OCI-LY1 (cell line): ENCODE data around the gene MIA2.

Source experiments
- H2AFZ ChIP-seq: fragments of 200-600 bp; sonication (generic), shearing (Covaris generic); 2 replicates; pipeline ENCODE4 v1.6.0; 2014; ENCODE audit warnings: antibody characterized with exemption, mild to moderate bottlenecking, low read length
- H3F3A ChIP-seq: fragments of 200-600 bp; sonication (generic), shearing (Covaris generic); 2 replicates; pipeline ENCODE4 v1.6.0; 2014; ENCODE audit warnings: mild to moderate bottlenecking, antibody characterized with exemption, low read length, moderate library complexity; ENCODE audit not compliant: insufficient read depth
- H3K27ac ChIP-seq: fragments of 200-600 bp; sonication (generic); 2 replicates; pipeline ENCODE4 v1.5.1; 2014; ENCODE audit warnings: low read length, mixed run types, mild to moderate bottlenecking, low read depth; ENCODE audit not compliant: poor library complexity, severe bottlenecking
- H3K27me3 ChIP-seq: fragments of 200-600 bp; sonication (generic); 2 replicates; pipeline ENCODE4 v1.6.0; 2014; ENCODE audit warnings: antibody characterized with exemption, mild to moderate bottlenecking, low read length, moderate library complexity; ENCODE audit not compliant: insufficient read depth
- H3K36me3 ChIP-seq: fragments of 200-600 bp; sonication (generic); 2 replicates; pipeline ENCODE4 v1.6.1; 2014; ENCODE audit warnings: mild to moderate bottlenecking, antibody characterized with exemption, low read length, moderate library complexity, mixed read lengths; ENCODE audit not compliant: insufficient read depth
- H3K4me1 ChIP-seq: fragments of 200-600 bp; sonication (generic); 2 replicates; pipeline ENCODE4 v1.5.1; 2014; ENCODE audit warnings: mild to moderate bottlenecking, low read length, moderate library complexity; ENCODE audit not compliant: insufficient read depth, severe bottlenecking
- H3K4me2 ChIP-seq: fragments of 200-600 bp; sonication (generic), shearing (Covaris generic); 2 replicates; pipeline ENCODE4 v1.6.1; 2014; ENCODE audit warnings: low read length
- H3K4me3 ChIP-seq: fragments of 200-600 bp; sonication (generic); 2 replicates; pipeline ENCODE4 v1.5.1; 2014; ENCODE audit warnings: low read length, low read depth, mild to moderate bottlenecking, mixed read lengths; ENCODE audit not compliant: poor library complexity, severe bottlenecking
- H3K79me2 ChIP-seq: fragments of 200-600 bp; shearing (Covaris generic); 2 replicates; pipeline ENCODE4 v1.6.1; 2016; ENCODE audit warnings: mixed run types, low read length, mixed read lengths; ENCODE audit not compliant: insufficient read depth
- H3K9ac ChIP-seq: fragments of 200-600 bp; sonication (generic), shearing (Covaris generic); 2 replicates; pipeline ENCODE4 v1.6.1; 2014; ENCODE audit warnings: mild to moderate bottlenecking, low read length, mixed read lengths
- H3K9me2 ChIP-seq: fragments of 200-600 bp; sonication (generic), shearing (Covaris generic); 2 replicates; pipeline ENCODE4 v1.6.1; 2014; ENCODE audit warnings: low read depth, mild to moderate bottlenecking, low read length, mixed read lengths
- H3K9me3 ChIP-seq: fragments of 200-600 bp; shearing (Covaris generic); 2 replicates; pipeline ENCODE4 v1.6.1; 2014; ENCODE audit warnings: low read length, mixed read lengths
- H4K20me1 ChIP-seq: fragments of 200-600 bp; sonication (generic), shearing (Covaris generic); 2 replicates; pipeline ENCODE4 v1.6.0; 2016; ENCODE audit warnings: mild to moderate bottlenecking, low read length; ENCODE audit not compliant: insufficient read depth
- CTCF ChIP-seq: fragments of 200-600 bp; sonication (generic), shearing (Covaris generic); IDR thresholded peaks from 2 replicates; pipeline ENCODE4 v1.5.1; 2017; ENCODE audit warnings: mild to moderate bottlenecking, antibody characterized with exemption, low read length, moderate library complexity, mixed read lengths
- EZH2 ChIP-seq: fragments of 200-600 bp; sonication (generic), shearing (Covaris generic); IDR thresholded peaks from 2 replicates; pipeline ENCODE4 v1.8.0; 2017; ENCODE audit warnings: borderline replicate concordance, mixed run types, mild to moderate bottlenecking, antibody characterized with exemption, low read length, moderate library complexity, mixed read lengths

Gene MIA2

GRCh38 chr14:39423793-39424192, 190.1 kb downstream of the MIA2 start:
- Histone ChIP-seq H3K4me1 (peaks cover 17% of the 10 kb centered on the region), H3K36me3 (0 out of 2 replicates have a peak, but pooled peaks cover 6% of the 10 kb centered on the region), H3K79me2 (peaks cover 45% of the 10 kb centered on the region), H3K9me3 (no peaks in the 10 kb centered on the region), H2AFZ (no peak overlapping the region), H3K9me2 (no peaks in the 10 kb centered on the region), H3K9ac (no peak overlapping the region), H3K4me3 (no peak overlapping the region), H4K20me1 (no peaks in the 10 kb centered on the region), H3K27me3 (no peaks in the 10 kb centered on the region), H3F3A (no peaks in the 10 kb centered on the region), H3K27ac (no peak overlapping the region), H3K4me2 (no peak overlapping the region)
- TF ChIP-seq CTCF: no peak

- Histone ChIP-seq H3K36me3 (0 out of 2 replicates have a peak, but pooled peaks cover 3% of the 10 kb centered on the region), H3K4me1 (peaks cover 38% of the 10 kb centered on the region), H3K79me2 (peaks cover 66% of the 10 kb centered on the region), H4K20me1 (no peaks in the 10 kb centered on the region), H2AFZ (no peak overlapping the region), H3K4me3 (no peak overlapping the region), H3K27ac (no peak overlapping the region), H3K27me3 (no peaks in the 10 kb centered on the region), H3K4me2 (no peak overlapping the region), H3K9me3 (no peaks in the 10 kb centered on the region), H3K9me2 (no peaks in the 10 kb centered on the region), H3F3A (no peaks in the 10 kb centered on the region), H3K9ac (no peak overlapping the region)
- no peak for TF ChIP-seq EZH2
- no peak for TF ChIP-seq CTCF
Observed at GRCh38 chr14:39425947-39426346, 192.2 kb downstream of the MIA2 start.

GRCh38 chr14:39426605-39427004, 192.9 kb downstream of the MIA2 start:
- no peak overlapping the region for H2AFZ ChIP-seq
- no peaks in the 10 kb centered on the region for H3K36me3 ChIP-seq
- H3F3A ChIP-seq: no peaks in the 10 kb centered on the region
- no peak overlapping the region for H3K27ac ChIP-seq
- no peak overlapping the region for H3K9ac ChIP-seq
- no peaks in the 10 kb centered on the region for H3K9me3 ChIP-seq
- no peaks in the 10 kb centered on the region for H4K20me1 ChIP-seq
- no peak overlapping the region for H3K4me3 ChIP-seq
- peak overlapping the region; percentile 6 for H3K4me2 ChIP-seq
- TF ChIP-seq EZH2 (no peak), CTCF (peak; percentile 49; the same call in 1 of the 2 replicates)
- H3K9me2 ChIP-seq: no peaks in the 10 kb centered on the region
- H3K27me3 ChIP-seq: no peaks in the 10 kb centered on the region
- H3K79me2 ChIP-seq: peaks cover 69% of the 10 kb centered on the region
- H3K4me1 ChIP-seq: peaks cover 39% of the 10 kb centered on the region
